Vagina (tissue), 2 donors: ENCODE results near the gene CTNNA3. TPM values are rescaled to one million over a fixed set of nuclear protein-coding genes. Genes with fewer than 3 reads are reported as not detected.

Source experiments
- DNase-seq, 2 donors: peaks; one replicate each; pipeline ENCODE4 v3.0.0-alpha.2; 2017; ENCODE audit errors: extremely low spot score in 2 of 2
- H3K27ac ChIP-seq: fragments of 200-600 bp; sonication (generic); one replicate; pipeline ENCODE4 v1.5.1; 2019
- H3K27me3 ChIP-seq: fragments of 200-600 bp; sonication (generic); one replicate; pipeline ENCODE4 v1.5.1; 2019
- H3K36me3 ChIP-seq, 2 donors: fragments of 200-600 bp; sonication (generic); one replicate each; pipeline ENCODE4 v1.5.1; 2017 to 2019
- H3K4me1 ChIP-seq: fragments of 200-600 bp; sonication (generic); one replicate; pipeline ENCODE4 v1.5.1; 2019
- H3K4me3 ChIP-seq, 2 donors: fragments of 200-600 bp; sonication (generic); 1 replicate in 1 of 2; 2 replicates in 1 of 2; pipeline ENCODE4 v1.5.1; 2016 to 2019
- H3K9me3 ChIP-seq: fragments of 200-600 bp; sonication (generic); one replicate; pipeline ENCODE4 v1.5.1; 2019
- POLR2A ChIP-seq, 2 donors: fragments of 450-650 bp; IDR thresholded peaks; one replicate each; pipeline ENCODE4 v1.6.1; 2017; ENCODE audit warnings: antibody characterized with exemption in 2 of 2, mild to moderate bottlenecking in 2 of 2, moderate library complexity in 2 of 2
- POLR2AphosphoS5 ChIP-seq, 2 donors: sonication (generic); formaldehyde crosslinking; IDR thresholded peaks; one replicate each; pipeline ENCODE4 v1.9.0; 2017; ENCODE audit warnings: antibody characterized with exemption in 2 of 2, mild to moderate bottlenecking in 2 of 2, low read depth in 1 of 2; ENCODE audit not compliant: insufficient read depth in 1 of 2
- intact Hi-C: fragments of 100-400 bp; cut with DNase I; formaldehyde crosslinking; loops from one replicate; pipeline ENCODE4 v1.15.1; 2023
- total RNA-seq: library from RNA; depleted of rRNA; stranded (reverse); fragments of >200 nt; gene quantifications from one replicate; pipeline ENCODE4 v1.2.3, GENCODE V29; 2016
- TF ChIP-seq, protein P1 (sequence below), 3 experiments: fragments of 450-650 bp in 2 of 3; fragments of 200-600 bp in 1 of 3; sonication (generic) in 1 of 3; IDR thresholded peaks; one replicate each; pipeline ENCODE4 v1.5.1; 2017 to 2019; ENCODE audit warnings: antibody characterized with exemption in 3 of 3, mild to moderate bottlenecking in 2 of 3, moderate library complexity in 2 of 3

Gene CTNNA3
- total RNA-seq, 1 donor from 2014 or later = 0.98 TPM

DNA sequence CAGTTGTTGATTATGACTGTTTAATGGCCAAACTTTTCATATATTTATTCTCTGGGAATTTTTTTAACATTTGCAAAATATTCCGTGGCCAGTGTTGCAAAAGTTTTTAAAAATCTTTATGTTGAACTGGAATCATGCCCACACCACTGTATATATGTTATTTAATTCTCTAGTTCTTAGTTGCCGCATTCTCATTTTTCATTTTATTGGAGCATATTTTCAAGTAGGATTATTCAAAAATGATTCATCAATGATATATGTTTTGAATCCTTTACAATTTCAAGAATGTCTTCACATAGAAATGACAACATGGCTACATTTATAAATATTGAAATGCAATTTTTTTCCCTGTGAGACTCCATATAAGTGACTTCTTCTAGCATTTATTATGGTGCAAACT, 958.8 kb downstream of the CTNNA3 start:
- intact Hi-C loops = no loop called here
- DNase-seq = no peak
- Histone ChIP-seq H3K27ac (no peak overlapping the region), H3K4me3 (no peak overlapping the region), H3K9me3 (no peaks in the 10 kb centered on the region), H3K27me3 (no peaks in the 10 kb centered on the region), H3K36me3 (no peaks in the 10 kb centered on the region), H3K4me1 (no peaks in the 10 kb centered on the region)
- TF ChIP-seq POLR2AphosphoS5 (IDR thresholded peaks at IDR 0.05; ENCODE audit: insufficient read depth in 1 of 2, low read depth in 1 of 2) (no peak), POLR2A (IDR thresholded peaks at IDR 0.05) (no peak)
- TF ChIP-seq, protein P1, sequence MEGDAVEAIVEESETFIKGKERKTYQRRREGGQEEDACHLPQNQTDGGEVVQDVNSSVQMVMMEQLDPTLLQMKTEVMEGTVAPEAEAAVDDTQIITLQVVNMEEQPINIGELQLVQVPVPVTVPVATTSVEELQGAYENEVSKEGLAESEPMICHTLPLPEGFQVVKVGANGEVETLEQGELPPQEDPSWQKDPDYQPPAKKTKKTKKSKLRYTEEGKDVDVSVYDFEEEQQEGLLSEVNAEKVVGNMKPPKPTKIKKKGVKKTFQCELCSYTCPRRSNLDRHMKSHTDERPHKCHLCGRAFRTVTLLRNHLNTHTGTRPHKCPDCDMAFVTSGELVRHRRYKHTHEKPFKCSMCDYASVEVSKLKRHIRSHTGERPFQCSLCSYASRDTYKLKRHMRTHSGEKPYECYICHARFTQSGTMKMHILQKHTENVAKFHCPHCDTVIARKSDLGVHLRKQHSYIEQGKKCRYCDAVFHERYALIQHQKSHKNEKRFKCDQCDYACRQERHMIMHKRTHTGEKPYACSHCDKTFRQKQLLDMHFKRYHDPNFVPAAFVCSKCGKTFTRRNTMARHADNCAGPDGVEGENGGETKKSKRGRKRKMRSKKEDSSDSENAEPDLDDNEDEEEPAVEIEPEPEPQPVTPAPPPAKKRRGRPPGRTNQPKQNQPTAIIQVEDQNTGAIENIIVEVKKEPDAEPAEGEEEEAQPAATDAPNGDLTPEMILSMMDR (IDR thresholded peaks at IDR 0.05) = no peak

DNA sequence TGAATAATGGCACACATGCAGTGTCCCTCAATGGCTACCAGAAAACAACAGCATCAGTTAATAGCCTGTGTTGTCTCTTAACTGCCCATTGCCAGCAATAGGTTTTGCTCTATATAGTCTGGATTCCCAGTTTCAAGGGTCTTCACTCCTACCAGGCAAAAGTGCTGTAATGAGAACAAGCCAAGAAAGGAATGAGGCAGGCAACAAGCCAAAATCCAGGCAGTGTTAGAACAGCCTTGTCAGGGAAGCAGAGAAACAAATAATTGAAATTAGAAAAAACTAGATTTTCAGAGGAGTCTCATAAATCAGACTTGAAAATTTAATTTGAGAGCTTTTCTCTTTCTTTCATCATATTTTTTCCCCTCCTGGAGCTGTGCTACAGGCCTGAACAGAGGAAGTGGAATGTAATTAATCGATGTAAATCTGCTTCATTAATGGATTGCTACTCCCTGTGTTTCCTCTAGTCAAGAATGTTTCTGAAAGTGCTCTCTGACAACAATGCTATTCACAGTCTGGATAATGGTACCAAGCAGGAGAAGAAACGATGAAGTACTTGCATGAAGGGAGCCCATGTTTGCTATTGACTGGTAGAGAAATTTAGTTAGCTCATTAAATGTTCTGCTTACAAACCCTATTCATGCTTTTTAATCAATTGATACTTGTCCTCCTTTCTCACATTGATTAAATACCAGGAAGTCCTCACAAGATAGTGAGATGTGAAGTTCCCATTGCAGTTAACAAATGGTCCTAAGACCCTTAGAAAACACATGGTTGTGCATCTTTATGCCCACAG, 972.2 kb downstream of the CTNNA3 start:
- Histone ChIP-seq H3K4me3 (no peak overlapping the region), H3K27me3 (no peaks in the 10 kb centered on the region), H3K9me3 (no peaks in the 10 kb centered on the region), H3K27ac (no peak overlapping the region), H3K36me3 (no peaks in the 10 kb centered on the region), H3K4me1 (no peaks in the 10 kb centered on the region)
- DNase-seq = no peak
- TF ChIP-seq POLR2A (IDR thresholded peaks at IDR 0.05) (no peak), POLR2AphosphoS5 (IDR thresholded peaks at IDR 0.05; ENCODE audit: insufficient read depth in 1 of 2, low read depth in 1 of 2) (no peak)
- TF ChIP-seq, protein P1 (IDR thresholded peaks at IDR 0.05) = no peak
- intact Hi-C loops = no loop called here

DNA sequence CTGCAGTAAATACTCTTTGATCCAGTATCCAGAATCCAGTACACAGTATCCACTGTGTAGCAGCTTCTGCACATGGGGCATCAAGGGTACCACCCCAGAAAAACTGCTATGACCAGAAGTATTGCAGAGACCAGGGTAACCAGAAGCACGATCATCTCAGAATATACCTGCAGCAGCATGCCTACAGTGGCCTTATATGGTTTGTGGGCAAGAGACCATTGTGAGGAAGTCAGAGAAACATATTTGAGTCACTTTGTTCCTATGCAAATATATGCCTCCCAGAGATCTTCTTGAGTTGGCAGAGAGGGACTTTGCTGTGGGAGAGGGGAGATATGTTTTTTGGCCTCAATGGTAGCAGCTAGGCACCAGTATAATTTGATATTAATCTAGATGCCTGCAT, 976.5 kb downstream of the CTNNA3 start:
- no peak for DNase-seq
- H3K4me3 ChIP-seq = no peak overlapping the region
- no peak for TF ChIP-seq POLR2AphosphoS5 (IDR thresholded peaks at IDR 0.05; ENCODE audit: insufficient read depth in 1 of 2, low read depth in 1 of 2)
- TF ChIP-seq POLR2A (IDR thresholded peaks at IDR 0.05) = no peak
- TF ChIP-seq, protein P1 (IDR thresholded peaks at IDR 0.05) = no peak
- no peaks in the 10 kb centered on the region for H3K27me3 ChIP-seq
- no peaks in the 10 kb centered on the region for H3K9me3 ChIP-seq
- intact Hi-C loops = no loop called here
- no peaks in the 10 kb centered on the region for H3K4me1 ChIP-seq
- H3K36me3 ChIP-seq = no peaks in the 10 kb centered on the region
- no peak overlapping the region for H3K27ac ChIP-seq

DNA sequence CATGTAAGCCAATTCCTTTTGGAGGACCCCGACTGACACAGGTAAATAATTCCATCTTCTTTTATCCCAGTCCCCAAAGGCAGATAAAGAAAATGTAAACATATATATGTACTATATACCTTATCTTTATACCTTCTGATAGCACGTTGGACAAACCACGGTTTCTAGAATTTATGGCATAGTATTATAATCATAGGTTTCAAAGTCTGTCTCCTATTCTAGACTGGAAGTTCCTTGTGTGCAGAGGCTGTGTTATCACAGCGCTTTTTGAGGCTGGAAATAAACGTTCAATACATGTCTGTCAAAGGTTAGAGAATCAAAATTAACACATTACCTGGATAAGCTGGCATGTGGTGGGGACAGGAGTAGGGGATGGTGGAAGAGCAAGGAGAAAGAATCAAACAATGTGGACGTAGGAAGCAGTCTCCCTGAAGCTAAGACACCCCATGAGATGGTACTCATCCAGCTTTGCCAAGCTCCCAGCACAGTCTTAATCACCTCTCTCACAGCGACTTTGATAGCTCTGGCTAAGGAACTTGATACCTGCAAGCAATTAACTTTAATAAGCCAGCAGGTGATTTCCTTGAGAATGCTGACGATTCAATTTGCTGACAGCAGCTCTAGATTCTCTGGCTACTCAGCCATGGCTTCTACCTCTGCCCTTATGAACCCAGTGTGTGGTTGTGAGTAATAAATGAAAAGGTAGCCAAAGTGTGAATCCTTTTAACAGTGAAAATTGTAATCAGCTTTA, 978.6 kb downstream of the CTNNA3 start:
- Histone ChIP-seq H3K9me3 (no peaks in the 10 kb centered on the region), H3K36me3 (no peaks in the 10 kb centered on the region), H3K27ac (no peak overlapping the region), H3K4me3 (no peak overlapping the region), H3K4me1 (no peaks in the 10 kb centered on the region), H3K27me3 (no peaks in the 10 kb centered on the region)
- intact Hi-C loops = no loop called here
- no peak for DNase-seq
- TF ChIP-seq POLR2A (IDR thresholded peaks at IDR 0.05) (no peak), POLR2AphosphoS5 (IDR thresholded peaks at IDR 0.05; ENCODE audit: insufficient read depth in 1 of 2, low read depth in 1 of 2) (no peak)
- TF ChIP-seq, protein P1 (IDR thresholded peaks at IDR 0.05) = no peak

DNA sequence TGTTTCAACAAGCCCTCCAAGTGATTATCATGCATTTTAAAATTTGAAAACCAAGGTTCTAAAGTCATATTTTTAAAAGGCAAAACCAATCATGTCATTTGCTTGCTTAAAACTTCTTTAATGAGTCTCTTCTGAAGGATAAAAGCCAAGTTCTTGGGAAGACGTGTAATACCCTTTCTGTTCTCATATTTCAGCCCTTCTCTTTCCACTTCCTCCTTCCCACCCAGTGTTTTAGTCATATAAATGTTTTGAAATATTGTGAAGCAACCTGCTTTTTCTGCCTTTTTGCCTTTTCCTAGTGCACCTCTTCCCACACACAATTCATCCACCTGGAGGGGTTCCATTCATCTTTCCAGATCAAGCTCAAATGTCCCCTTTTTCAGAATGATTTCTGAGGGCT, 981.3 kb downstream of the CTNNA3 start:
- H3K36me3 ChIP-seq = no peaks in the 10 kb centered on the region
- no peaks in the 10 kb centered on the region for H3K4me1 ChIP-seq
- TF ChIP-seq POLR2A (IDR thresholded peaks at IDR 0.05) (no peak), POLR2AphosphoS5 (IDR thresholded peaks at IDR 0.05; ENCODE audit: insufficient read depth in 1 of 2, low read depth in 1 of 2) (no peak)
- TF ChIP-seq, protein P1 (IDR thresholded peaks at IDR 0.05) = no peak
- no peak overlapping the region for H3K27ac ChIP-seq
- H3K9me3 ChIP-seq = no peaks in the 10 kb centered on the region
- no peak for DNase-seq
- intact Hi-C loops = no loop called here
- no peak overlapping the region for H3K4me3 ChIP-seq
- no peaks in the 10 kb centered on the region for H3K27me3 ChIP-seq
